AG04449 (cell line): Measurements from ENCODE around the gene KRT3.

ENCODE experiments used
- CTCF ChIA-PET: fragments of 350-600 bp; formaldehyde crosslinking; extraction: SDS; loops from one replicate; lab custom pipeline; 2021; ENCODE audit warnings: antibody characterized with exemption; lab: Yijun Ruan, JAX
- POLR2A ChIA-PET: fragments of 400-600, 350-600 bp; formaldehyde crosslinking; extraction: SDS; loops from one replicate; lab custom pipeline; 2020; ENCODE audit warnings: antibody characterized with exemption, inconsistent platforms; lab: Yijun Ruan, JAX
- DNase-seq: peaks from one replicate; pipeline ENCODE4 v3.0.0-alpha.2; 2010; ENCODE audit warnings: low read depth, low spot score
- H3K4me3 ChIP-seq: 2 replicates; pipeline ENCODE4 v1.5.1; 2011; ENCODE audit warnings: low read depth, mild to moderate bottlenecking, control low read depth, low read length
- TF ChIP-seq, protein P1 (sequence below): IDR thresholded peaks from one replicate; pipeline ENCODE4 v1.5.1; 2011; ENCODE audit warnings: mild to moderate bottlenecking, moderate library complexity, low read length, control low read depth, inconsistent platforms; ENCODE audit not compliant: insufficient read depth; ENCODE audit errors: missing control alignments

Gene KRT3

DNA sequence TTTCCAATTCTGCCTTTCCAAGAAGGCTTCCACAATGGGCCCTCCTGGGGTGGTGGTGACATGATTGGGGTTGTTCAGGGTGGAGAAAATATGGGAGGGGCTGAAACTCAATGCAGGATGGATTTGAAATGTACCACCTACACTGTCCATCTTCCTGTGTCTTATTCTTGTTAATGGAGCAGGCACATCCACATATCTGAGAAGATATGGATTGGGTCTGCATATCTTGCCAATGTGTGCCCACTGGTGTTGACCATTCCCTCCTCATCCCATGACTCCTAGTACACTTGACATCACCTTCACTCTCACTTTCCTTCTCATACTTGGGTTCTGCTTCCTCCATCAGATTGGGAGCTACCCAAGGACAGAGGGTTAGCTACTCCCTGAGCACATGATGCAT lies 26.0 kb downstream of the KRT3 start:
- CTCF ChIA-PET = no interaction called here
- POLR2A ChIA-PET = no interaction called here
- TF ChIP-seq, protein P1, sequence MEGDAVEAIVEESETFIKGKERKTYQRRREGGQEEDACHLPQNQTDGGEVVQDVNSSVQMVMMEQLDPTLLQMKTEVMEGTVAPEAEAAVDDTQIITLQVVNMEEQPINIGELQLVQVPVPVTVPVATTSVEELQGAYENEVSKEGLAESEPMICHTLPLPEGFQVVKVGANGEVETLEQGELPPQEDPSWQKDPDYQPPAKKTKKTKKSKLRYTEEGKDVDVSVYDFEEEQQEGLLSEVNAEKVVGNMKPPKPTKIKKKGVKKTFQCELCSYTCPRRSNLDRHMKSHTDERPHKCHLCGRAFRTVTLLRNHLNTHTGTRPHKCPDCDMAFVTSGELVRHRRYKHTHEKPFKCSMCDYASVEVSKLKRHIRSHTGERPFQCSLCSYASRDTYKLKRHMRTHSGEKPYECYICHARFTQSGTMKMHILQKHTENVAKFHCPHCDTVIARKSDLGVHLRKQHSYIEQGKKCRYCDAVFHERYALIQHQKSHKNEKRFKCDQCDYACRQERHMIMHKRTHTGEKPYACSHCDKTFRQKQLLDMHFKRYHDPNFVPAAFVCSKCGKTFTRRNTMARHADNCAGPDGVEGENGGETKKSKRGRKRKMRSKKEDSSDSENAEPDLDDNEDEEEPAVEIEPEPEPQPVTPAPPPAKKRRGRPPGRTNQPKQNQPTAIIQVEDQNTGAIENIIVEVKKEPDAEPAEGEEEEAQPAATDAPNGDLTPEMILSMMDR = no peak
- DNase-seq = no peak
- no peak overlapping the region for H3K4me3 ChIP-seq

DNA sequence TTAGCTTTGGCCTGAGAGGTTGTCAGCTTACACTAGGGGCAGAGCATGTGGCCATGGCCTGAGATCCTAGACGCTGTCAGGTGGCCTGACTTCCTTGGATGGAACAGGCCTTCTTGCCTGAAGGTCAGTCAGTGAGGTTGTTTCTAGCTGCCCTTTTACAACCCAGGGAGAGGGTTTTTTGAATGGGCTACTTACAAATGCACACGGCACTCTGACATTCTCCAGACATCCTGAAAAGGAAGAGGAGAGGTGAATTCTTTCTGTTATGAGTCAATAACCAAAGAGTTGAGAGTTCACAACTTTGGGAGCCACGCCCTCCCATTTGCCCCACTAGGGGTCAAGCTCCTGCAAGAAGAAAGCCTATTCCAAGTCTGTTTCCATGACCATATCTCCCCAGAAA lies 26.6 kb downstream of the KRT3 start:
- DNase-seq = no peak
- H3K4me3 ChIP-seq = no peak overlapping the region

DNA sequence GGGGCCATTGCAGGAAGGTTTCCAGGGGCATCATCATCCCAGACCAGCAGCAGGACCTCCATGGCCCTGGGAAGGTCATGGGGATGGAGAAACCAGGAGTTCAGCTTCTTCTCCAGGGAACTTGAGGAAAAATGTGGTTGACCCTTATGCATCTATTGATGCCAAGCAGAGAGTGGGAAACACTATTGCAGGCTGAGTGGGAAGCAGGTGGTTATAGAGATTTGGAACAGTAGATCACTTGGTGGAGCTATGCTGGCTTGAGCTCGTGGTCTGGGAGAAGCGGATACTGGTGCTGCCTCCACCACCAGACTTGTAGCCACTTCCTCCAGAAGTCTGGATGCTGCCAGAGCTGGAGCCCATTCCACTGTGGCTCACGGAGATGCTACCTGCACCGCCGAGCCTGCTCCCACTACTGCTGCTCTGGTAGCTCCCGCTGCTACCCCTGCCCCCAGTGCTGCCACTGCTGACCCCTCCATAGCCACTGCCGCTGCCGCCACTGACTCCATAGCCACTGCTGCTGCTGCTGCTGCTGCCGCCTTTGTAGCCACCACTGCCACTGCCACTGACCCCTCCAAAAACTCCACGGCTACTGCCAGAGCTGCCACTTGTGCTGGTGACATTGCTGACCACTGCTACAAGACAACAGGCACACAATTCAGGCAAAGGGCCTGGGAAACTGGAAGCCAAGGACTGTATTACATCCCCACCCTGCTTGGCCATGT lies 27.3 kb downstream of the KRT3 start:
- CTCF ChIA-PET = interaction anchor here (1.7 kb wide), 1 partner anchor 396 kb away, joined by 4 read pairs; no protein-coding TSS in a partner anchor
- POLR2A ChIA-PET = no interaction called here

More for the DNA sequence above, 26.6 kb downstream of the KRT3 start:
- ChIA-PET POLR2A (no interaction called here), CTCF (interaction anchor here (1.7 kb wide), 1 partner anchor 397 kb away, joined by 4 read pairs; no protein-coding TSS in a partner anchor)
- TF ChIP-seq, protein P1 = no peak

DNA sequence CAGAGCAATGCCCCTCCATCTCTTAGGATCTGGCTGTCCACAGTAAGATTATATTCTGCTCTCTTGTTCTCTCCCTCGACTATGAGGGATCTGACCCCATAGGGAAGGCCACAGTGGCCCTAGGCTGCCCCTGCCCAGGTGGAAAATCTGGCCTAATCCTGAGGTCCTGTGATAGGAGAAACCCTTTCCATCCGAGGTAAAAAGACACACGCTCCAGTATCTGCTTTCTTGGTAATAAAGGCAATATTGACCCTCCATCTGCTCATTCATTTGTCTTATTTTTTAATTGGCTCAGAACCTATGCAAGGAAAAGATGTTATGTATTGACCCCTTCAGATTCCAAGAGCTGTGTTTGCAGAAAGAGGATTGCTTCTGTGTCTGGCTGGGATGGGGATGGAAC lies 28.5 kb downstream of the KRT3 start:
- TF ChIP-seq, protein P1 = no peak
- DNase-seq = no peak
- CTCF ChIA-PET = interaction anchor here (1.7 kb wide), 1 partner anchor 395 kb away, joined by 4 read pairs; no protein-coding TSS in a partner anchor

More for the DNA sequence above, 27.3 kb downstream of the KRT3 start:
- no peak for DNase-seq
- no peak overlapping the region for H3K4me3 ChIP-seq
- TF ChIP-seq, protein P1 = no peak

DNA sequence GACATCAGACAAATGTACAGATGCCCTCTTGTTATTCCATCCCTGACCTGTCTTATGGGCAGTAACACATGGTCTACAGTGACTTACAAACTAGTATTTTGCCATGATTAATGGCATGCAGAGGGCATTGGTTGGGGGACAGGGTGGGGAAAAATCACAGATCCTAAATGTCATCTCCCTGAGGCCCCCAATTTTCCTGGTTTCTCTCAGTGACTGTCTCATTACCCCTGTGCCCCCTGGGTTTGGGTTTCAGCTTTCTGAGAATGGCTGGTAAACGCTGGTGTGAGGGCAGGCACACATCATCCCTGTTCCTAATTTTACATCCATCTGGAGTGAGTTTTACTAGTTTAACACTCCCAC lies 28.9 kb downstream of the KRT3 start:
- POLR2A ChIA-PET = no interaction called here
- DNase-seq = no peak
- CTCF ChIA-PET = no interaction called here
- no peak overlapping the region for H3K4me3 ChIP-seq
- TF ChIP-seq, protein P1 = no peak

More for the DNA sequence above, 28.5 kb downstream of the KRT3 start:
- POLR2A ChIA-PET = no interaction called here
- no peak overlapping the region for H3K4me3 ChIP-seq

DNA sequence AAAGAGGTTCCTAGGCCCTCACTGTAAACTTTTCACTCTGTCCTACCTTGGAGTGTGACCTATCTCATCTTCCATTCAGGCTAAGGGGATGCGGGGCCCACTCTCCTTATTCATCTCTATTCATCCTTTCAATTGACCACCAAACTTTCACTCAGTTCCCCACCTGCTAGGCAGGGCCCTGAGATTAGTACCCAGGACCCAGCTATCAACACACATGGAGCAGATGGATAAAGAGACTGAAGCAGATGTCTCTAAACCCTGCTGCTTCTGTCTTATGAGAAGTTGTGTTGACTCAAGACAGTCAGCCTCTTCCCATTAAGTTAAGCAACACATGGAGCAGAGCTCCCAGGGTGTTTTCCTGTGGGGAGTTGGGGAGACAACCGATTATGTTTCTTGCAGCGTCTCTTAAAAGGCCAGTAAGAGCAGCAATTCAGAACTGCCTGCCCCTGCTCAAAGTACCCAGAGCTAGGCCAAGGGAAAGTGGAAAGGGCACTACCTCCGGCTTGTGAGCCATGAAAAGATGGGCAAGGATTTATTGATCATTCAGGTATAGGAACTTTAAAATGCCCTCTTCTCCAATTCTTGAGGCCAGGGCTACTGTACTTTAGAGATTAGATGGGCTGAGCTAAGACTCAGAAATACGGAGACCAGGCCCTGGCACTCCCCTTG lies 29.4 kb downstream of the KRT3 start:
- DNase-seq = no peak
- POLR2A ChIA-PET = no interaction called here
- no peak overlapping the region for H3K4me3 ChIP-seq
- CTCF ChIA-PET = no interaction called here
- TF ChIP-seq, protein P1 = no peak
